HEK293 (cell line): ENCODE results near the gene GLYATL1B.
"Not testable (repeated sequence)": the region's sequence is repeated elsewhere in the genome, so short reads cannot be mapped to it uniquely, and the experiment has no call there.

Experiments used
- CTCF ChIA-PET: fragments of 350-600 bp; formaldehyde crosslinking; extraction: SDS; loops from one replicate; lab custom pipeline; 2021; ENCODE audit warnings: antibody characterized with exemption; lab: Yijun Ruan, JAX
- POLR2A ChIA-PET: fragments of 300-600 bp; formaldehyde crosslinking; extraction: SDS; loops from one replicate; lab custom pipeline; 2020; ENCODE audit warnings: antibody characterized with exemption, inconsistent platforms; lab: Yijun Ruan, JAX
- H3K27ac ChIP-seq: fragments of 200-500 bp; sonication (Bioruptor generic); 2 replicates; pipeline ENCODE4 v1.5.1; 2014; ENCODE audit warnings: low read depth, low read length, control low read depth, inconsistent platforms; ENCODE audit errors: extremely low read depth
- H3K36me3 ChIP-seq, 2 experiments: fragments of 200-500 bp in 1 of 2; sonication (Bioruptor generic) in 1 of 2; 1 replicate in 1 of 2; 2 replicates in 1 of 2; pipeline ENCODE4 v1.5.1; 2014 to 2017; ENCODE audit warnings: inconsistent platforms in 2 of 2, low read length in 2 of 2; ENCODE audit not compliant: control insufficient read depth in 2 of 2, insufficient read depth in 1 of 2
- H3K4me1 ChIP-seq: fragments of 200-500 bp; sonication (Bioruptor generic); 2 replicates; pipeline ENCODE4 v1.5.1; 2014; ENCODE audit warnings: mild to moderate bottlenecking, low read length, inconsistent platforms; ENCODE audit not compliant: control insufficient read depth, insufficient read depth
- H3K4me3 ChIP-seq: 2 replicates; pipeline ENCODE4 v1.5.1; 2011; ENCODE audit warnings: low read depth, mild to moderate bottlenecking, control low read depth, low read length, moderate library complexity
- H3K9me3 ChIP-seq: fragments of 200-500 bp; sonication (Bioruptor generic); 2 replicates; pipeline ENCODE4 v1.5.1; 2014; ENCODE audit warnings: low read depth, low read length, inconsistent platforms; ENCODE audit not compliant: control insufficient read depth, insufficient read depth
- TCF7L2 ChIP-seq: IDR thresholded peaks from 2 replicates; pipeline ENCODE4 v1.6.1; 2011; ENCODE audit warnings: low read depth, mild to moderate bottlenecking, inconsistent platforms, low read length, moderate library complexity, borderline replicate concordance
- ZNF155 ChIP-seq: fragments of 450-650 bp; formaldehyde crosslinking; IDR thresholded peaks from 2 replicates; pipeline ENCODE4 v1.5.1; 2016; ENCODE audit warnings: missing biosample characterization, missing genetic modification characterization
- ZNF24 ChIP-seq: fragments of 450-650 bp; formaldehyde crosslinking; IDR thresholded peaks from 2 replicates; pipeline ENCODE4 v1.5.1; 2016; ENCODE audit warnings: missing biosample characterization, missing genetic modification characterization
- ZNF654 ChIP-seq: fragments of 450-650 bp; formaldehyde crosslinking; IDR thresholded peaks from 2 replicates; pipeline ENCODE4 v1.5.1; 2016; ENCODE audit warnings: low read depth, missing biosample characterization, missing genetic modification characterization
- ZNF660 ChIP-seq: fragments of 450-650 bp; IDR thresholded peaks from 2 replicates; pipeline ENCODE4 v1.5.1; 2018; ENCODE audit warnings: missing biosample characterization, mild to moderate bottlenecking, missing genetic modification characterization
- TF ChIP-seq, protein P1 (sequence below): fragments of 450-650 bp; formaldehyde crosslinking; IDR thresholded peaks from 2 replicates; pipeline ENCODE4 v1.5.1; 2016; ENCODE audit warnings: missing biosample characterization, missing genetic modification characterization
- TF ChIP-seq, protein P2 (sequence below): fragments of 450-650 bp; formaldehyde crosslinking; IDR thresholded peaks from 2 replicates; pipeline ENCODE4 v1.5.1; 2017; ENCODE audit warnings: missing biosample characterization, missing genetic modification characterization

The GLYATL1B gene

DNA sequence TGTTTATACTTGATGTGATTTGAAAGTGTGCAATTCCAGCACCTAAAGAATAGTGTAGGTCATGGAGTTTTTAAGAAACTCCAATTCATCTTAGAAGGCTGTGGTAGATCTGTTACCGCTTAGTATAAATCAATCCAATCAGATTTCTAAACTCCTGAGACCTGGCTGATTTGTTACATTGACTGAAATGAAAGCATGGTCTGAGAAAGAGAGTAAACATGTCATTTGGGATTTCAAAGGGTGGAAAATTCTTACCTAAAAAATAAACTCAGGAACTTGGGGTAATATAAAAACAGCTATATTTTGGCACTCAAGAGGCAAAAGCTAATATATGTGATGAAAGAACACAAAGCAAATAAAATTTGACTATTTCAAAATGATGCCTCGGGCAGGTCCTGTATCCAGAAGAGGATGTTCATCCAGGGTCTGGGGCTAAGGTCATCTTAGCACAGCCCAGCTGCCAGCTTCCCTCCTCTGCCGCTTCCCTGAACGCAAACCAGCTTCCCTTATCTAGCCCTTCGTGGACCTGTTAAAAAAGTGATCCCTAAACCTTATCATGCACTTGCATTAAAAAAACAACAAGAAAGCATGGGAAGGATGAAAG, 10.0 kb downstream of the GLYATL1B start:
- H3K9me3 ChIP-seq, POLR2A ChIA-PET, H3K4me3 ChIP-seq, H3K36me3 ChIP-seq, H3K27ac ChIP-seq, H3K4me1 ChIP-seq: not testable (repeated sequence)
- CTCF ChIA-PET: interaction anchor here (0.6 to 1.6 kb wide), 9 partner anchors 10 to 406 kb away, joined by 3 to 8 read pairs (median 3); partner anchors contain the start of gene DTX4

DNA sequence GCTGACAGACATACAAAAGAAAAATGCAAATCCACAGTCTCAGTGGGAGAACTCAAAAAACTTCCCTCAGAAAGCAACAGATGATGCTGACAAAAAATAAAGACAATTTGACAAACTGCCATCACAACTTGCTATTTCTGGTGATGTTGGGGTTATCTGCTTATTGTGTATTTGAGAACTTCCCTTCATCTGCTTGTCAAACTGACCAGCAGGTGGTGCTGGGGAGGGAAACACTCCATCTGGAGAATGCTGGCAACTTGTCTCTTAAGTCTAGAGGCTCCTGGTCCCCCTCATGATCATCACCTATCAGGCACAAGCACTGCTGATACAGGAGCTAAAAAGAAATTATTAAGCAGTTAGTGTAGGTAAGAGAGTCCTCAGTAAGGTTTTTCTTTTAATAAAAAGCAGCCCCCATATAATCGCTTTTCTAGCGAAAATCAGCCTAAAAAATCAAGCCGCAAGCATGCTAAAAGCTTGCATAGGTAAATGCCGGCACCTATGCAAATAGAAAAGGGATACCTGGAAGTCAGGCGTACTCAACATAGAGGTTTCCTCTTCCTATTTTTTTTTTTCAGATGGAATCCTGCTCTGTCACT, 11.1 kb downstream of the GLYATL1B start:
- CTCF ChIA-PET: interaction anchor here (0.6 to 1.6 kb wide), 15 partner anchors 10 to 293 kb away, joined by 3 to 10 read pairs (median 3); partner anchors contain the start of gene FAM111B
- POLR2A ChIA-PET: no interaction called here
- H3K27ac ChIP-seq: no peak overlapping the region
- H3K4me1 ChIP-seq: no peaks in the 10 kb centered on the region
- H3K9me3 ChIP-seq: no peaks in the 10 kb centered on the region
- H3K36me3 ChIP-seq: no peaks in the 10 kb centered on the region
- TF ChIP-seq, protein P1, sequence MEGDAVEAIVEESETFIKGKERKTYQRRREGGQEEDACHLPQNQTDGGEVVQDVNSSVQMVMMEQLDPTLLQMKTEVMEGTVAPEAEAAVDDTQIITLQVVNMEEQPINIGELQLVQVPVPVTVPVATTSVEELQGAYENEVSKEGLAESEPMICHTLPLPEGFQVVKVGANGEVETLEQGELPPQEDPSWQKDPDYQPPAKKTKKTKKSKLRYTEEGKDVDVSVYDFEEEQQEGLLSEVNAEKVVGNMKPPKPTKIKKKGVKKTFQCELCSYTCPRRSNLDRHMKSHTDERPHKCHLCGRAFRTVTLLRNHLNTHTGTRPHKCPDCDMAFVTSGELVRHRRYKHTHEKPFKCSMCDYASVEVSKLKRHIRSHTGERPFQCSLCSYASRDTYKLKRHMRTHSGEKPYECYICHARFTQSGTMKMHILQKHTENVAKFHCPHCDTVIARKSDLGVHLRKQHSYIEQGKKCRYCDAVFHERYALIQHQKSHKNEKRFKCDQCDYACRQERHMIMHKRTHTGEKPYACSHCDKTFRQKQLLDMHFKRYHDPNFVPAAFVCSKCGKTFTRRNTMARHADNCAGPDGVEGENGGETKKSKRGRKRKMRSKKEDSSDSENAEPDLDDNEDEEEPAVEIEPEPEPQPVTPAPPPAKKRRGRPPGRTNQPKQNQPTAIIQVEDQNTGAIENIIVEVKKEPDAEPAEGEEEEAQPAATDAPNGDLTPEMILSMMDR (tag by site-specific recombination): 0 out of 2 replicates have a peak, but pooled peaks have one; percentile 10
- TF ChIP-seq ZNF660 (tag by site-specific recombination) (0 out of 2 replicates have a peak, but pooled peaks have one; percentile 29), ZNF654 (tag by site-specific recombination) (peak; percentile 9; the same call in 1 of the 2 replicates), ZNF155 (tag by site-specific recombination) (no peak)
- H3K4me3 ChIP-seq: no peak overlapping the region

DNA sequence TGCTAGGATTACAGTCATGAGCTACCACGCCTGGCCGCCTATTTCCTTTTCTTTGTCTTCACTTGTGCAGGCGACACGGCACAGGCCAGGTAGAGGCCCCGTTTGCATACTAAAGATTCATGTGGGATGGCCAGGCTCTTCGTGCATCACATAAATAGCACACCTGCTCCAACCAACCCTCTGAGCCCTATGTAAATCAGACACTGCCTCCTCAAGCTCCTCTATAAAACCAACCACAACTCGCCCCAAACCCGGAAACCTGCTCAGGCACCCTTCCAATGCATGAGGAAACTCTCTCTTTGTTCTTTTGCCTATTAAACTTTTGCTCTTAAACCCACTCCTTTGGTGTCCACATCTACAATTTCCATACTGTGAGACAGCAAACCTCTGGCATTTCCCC, 11.8 kb downstream of the GLYATL1B start:
- H3K9me3 ChIP-seq, POLR2A ChIA-PET, H3K4me1 ChIP-seq, H3K36me3 ChIP-seq, H3K27ac ChIP-seq, H3K4me3 ChIP-seq: not testable (repeated sequence)
- CTCF ChIA-PET: interaction anchor here (0.6 to 1.4 kb wide), 9 partner anchors 9 to 293 kb away, joined by 3 to 10 read pairs (median 3); partner anchors contain the start of gene FAM111B

DNA sequence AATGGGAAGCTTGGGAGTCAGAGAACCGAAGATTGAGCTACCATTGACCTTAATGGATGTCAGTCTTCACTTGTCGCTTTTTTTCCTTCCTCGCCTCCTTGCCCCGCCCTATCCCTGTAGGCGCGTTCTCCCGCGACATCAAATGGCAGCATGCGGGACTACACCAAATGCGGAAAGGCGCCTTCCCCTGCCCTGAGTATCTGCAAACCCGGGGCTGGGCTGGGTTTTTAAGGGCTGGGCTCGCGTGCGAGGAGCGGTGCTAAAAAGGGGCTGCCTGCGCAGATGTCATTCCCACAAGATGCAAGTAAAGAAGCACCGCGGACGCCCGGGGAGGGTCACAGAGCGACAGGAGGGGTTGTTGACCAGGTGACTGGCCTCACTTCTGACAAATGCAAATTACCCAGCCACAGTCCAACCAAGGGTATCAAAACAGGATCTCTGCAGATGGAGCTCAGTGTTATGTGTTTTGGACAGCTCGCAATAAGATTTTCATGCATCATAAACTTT, 16.2 kb downstream of the GLYATL1B start:
- Histone ChIP-seq H3K4me3 (no peak overlapping the region), H3K36me3 (no peaks in the 10 kb centered on the region), H3K27ac (no peak overlapping the region), H3K9me3 (no peaks in the 10 kb centered on the region), H3K4me1 (no peaks in the 10 kb centered on the region)
- CTCF ChIA-PET: interaction anchor here (1.7 to 2.0 kb wide), 2 partner anchors 33 to 34 kb away, joined by 6 to 7 read pairs; no protein-coding TSS in a partner anchor
- TF ChIP-seq TCF7L2 (no peak), ZNF24 (tag by site-specific recombination) (no peak)
- TF ChIP-seq, protein P2, sequence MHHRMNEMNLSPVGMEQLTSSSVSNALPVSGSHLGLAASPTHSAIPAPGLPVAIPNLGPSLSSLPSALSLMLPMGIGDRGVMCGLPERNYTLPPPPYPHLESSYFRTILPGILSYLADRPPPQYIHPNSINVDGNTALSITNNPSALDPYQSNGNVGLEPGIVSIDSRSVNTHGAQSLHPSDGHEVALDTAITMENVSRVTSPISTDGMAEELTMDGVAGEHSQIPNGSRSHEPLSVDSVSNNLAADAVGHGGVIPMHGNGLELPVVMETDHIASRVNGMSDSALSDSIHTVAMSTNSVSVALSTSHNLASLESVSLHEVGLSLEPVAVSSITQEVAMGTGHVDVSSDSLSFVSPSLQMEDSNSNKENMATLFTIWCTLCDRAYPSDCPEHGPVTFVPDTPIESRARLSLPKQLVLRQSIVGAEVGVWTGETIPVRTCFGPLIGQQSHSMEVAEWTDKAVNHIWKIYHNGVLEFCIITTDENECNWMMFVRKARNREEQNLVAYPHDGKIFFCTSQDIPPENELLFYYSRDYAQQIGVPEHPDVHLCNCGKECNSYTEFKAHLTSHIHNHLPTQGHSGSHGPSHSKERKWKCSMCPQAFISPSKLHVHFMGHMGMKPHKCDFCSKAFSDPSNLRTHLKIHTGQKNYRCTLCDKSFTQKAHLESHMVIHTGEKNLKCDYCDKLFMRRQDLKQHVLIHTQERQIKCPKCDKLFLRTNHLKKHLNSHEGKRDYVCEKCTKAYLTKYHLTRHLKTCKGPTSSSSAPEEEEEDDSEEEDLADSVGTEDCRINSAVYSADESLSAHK (tag by site-specific recombination): no peak
- POLR2A ChIA-PET: no interaction called here
